ENCODE results near the gene SOX15.

Gene SOX15

GRCh38 chr17:7589204-7589868 lies 558 bp downstream of the SOX15 start:
- H3K27ac ChIP-seq, result peak overlapping the region; percentile 61
- peak; percentile 13; the same call in 1 of the 2 replicates for TF ChIP-seq CTCF (IDR thresholded peaks at IDR 0.05)
- TF ChIP-seq ZFX (IDR thresholded peaks at IDR 0.05; ENCODE audit: borderline replicate concordance), result no peak

GRCh38 chr17:7588553-7589203 lies 1.2 kb downstream of the SOX15 start:
- H3K27ac ChIP-seq, result no peak overlapping the region
- TF ChIP-seq ZFX (IDR thresholded peaks at IDR 0.05; ENCODE audit: borderline replicate concordance) (no peak), CTCF (IDR thresholded peaks at IDR 0.05) (no peak)

GRCh38 chr17:7587420-7588151 lies 2.3 kb downstream of the SOX15 start:
- TF ChIP-seq CTCF (IDR thresholded peaks at IDR 0.05) (no peak), ZFX (IDR thresholded peaks at IDR 0.05; ENCODE audit: borderline replicate concordance) (no peak)
- no peak overlapping the region for H3K27ac ChIP-seq

- no peak overlapping the region for H3K27ac ChIP-seq
- TF ChIP-seq ZFX (IDR thresholded peaks at IDR 0.05; ENCODE audit: borderline replicate concordance), result no peak
- peak; percentile 27 for TF ChIP-seq CTCF (IDR thresholded peaks at IDR 0.05)
These were observed 3.0 kb downstream of the SOX15 start for GRCh38 chr17:7586673-7587419.

- peak within 1 kb of the TSS; percentile 99 for H3K27ac ChIP-seq
- no peak for TF ChIP-seq CTCF (IDR thresholded peaks at IDR 0.05)
- no peak for TF ChIP-seq ZFX (IDR thresholded peaks at IDR 0.05; ENCODE audit: borderline replicate concordance)
These were observed 6.4 kb downstream of the SOX15 start, which contains the start of gene MPDU1 for GRCh38 chr17:7583253-7584109. Gene MPDU1 (plus strand): TSS chr17:7583852. CDS start chr17:7583863, 11 bp downstream.

Data from 22Rv1 (cell line).